AG09309 (cell line): ENCODE measurements around the gene ZFPL1.

Experiments
- DNase-seq: peaks from one replicate; pipeline ENCODE4 v3.0.0-alpha.2; 2010; ENCODE audit warnings: low read depth
- H3K4me3 ChIP-seq: 2 replicates; pipeline ENCODE4 v1.5.1; 2011; ENCODE audit warnings: mild to moderate bottlenecking, low read depth, low read length, moderate library complexity; ENCODE audit not compliant: control insufficient read depth
- CTCF ChIP-seq: IDR thresholded peaks from 2 replicates; pipeline ENCODE4 v1.5.1; 2011; ENCODE audit warnings: mild to moderate bottlenecking, low read depth, low read length, inconsistent platforms; ENCODE audit not compliant: insufficient read depth, control insufficient read depth; ENCODE audit errors: missing control alignments

ZFPL1 gene

DNA sequence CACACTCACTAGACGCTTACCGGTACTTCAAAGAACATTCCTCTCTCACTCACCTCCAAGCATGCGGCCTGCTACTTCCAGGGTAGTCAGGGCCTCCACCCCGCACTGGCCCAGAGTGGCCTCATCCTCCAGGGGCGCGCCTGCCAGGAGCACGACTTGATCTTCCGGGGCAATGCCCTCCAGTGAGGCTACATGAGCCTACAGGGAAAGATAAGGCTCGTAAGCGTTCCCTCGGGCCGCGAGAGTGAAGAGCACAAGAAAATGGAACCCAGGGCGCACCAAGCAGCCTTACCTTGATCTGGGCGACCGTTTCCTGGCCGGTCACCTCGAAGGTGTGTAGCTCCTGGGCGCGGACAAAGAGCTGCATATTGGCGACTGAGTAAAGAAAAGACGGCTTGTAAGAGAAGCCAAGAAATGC lies 37.4 kb downstream of the ZFPL1 start:
- TF ChIP-seq CTCF, result no peak
- H3K4me3 ChIP-seq, result peak overlapping the region; percentile 99
- DNase-seq, result no peak

DNA sequence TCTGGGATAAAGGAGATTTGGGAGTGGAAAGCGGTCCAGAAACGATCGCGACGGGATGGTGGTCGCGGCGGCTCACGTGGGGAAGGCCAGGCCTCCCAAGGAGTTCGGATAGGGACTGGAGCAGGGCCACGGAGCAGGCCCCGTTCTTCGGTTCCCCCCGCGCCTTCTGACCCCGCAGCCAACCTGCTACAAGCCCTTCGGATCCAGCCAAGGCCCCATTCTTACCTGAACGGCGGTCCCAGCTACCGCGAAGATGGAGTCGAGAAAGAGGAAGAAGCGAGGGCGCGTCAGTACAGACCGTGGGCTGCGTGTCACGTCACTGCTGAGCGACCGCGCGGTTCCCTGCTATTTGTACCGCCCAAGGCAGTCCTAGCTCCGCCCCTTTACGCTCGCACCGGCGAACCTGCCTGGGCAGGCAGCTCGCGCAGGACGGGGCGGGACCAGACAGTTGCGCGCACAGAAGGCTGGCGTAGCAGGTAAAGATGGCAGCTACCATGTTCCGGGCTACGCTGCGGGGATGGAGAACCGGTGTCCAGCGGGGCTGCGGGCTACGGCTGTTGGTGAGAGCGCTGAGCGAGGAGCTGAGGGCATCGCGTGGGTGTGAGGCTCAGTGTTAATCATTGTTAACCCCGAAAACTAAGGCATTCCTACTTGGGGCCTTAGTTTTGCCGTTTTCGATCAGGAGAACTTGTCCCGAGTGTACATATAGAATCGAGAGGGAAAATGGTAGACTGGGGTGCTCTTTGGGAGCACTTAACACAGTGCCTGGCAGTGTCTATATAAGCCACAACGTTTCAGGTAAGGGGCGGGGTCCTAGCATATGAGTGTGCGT lies 38.1 kb downstream of the ZFPL1 start, which contains the start of the genes FAU and MRPL49:
Gene FAU, minus strand, starts transcription at position 270 of the 832 bp plus-strand sequence. CDS start 321 bp downstream, outside the sequence.
Gene MRPL49, plus strand, starts transcription at position 457 of the 832 bp plus-strand sequence. Its CDS starts 26 bp downstream, at position 483.
- H3K4me3 ChIP-seq, result peak within 1 kb of the TSS; percentile 99
- peak; percentile 82 for DNase-seq
- TF ChIP-seq CTCF, result no peak

DNA sequence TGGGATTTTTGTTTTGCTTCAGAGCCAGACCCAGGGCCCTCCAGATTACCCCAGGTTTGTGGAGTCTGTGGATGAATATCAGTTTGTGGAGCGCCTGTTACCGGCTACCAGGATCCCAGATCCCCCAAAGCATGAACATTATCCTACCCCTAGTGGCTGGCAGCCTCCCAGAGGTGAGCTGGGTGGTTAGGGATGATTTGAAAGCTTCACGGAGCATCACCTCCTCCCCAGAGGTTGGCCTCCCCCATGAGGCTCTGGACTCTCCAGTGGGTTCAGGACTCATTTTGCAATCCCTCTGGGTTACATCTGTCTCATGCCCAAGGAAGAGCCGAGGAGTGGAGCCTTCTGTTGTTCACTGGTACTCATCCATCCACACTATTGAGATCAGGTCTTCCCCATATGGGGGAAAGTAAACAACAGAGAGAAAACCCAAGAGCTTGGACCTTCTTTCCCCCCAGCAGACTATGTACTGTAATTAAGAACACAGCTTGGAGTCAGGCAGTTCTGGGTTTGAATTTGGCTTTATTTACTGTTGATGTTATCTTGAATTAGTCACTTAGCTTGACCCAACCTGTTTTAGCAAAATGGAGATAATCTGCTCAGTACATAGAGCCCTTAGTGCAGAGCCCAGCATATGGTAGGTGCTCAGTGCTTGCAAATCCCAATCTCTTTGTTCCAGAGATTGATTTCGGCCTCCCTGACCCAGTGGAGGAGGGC lies 40.6 kb downstream of the ZFPL1 start:
- no peak overlapping the region for H3K4me3 ChIP-seq
- DNase-seq, result no peak
- TF ChIP-seq CTCF, result no peak

DNA sequence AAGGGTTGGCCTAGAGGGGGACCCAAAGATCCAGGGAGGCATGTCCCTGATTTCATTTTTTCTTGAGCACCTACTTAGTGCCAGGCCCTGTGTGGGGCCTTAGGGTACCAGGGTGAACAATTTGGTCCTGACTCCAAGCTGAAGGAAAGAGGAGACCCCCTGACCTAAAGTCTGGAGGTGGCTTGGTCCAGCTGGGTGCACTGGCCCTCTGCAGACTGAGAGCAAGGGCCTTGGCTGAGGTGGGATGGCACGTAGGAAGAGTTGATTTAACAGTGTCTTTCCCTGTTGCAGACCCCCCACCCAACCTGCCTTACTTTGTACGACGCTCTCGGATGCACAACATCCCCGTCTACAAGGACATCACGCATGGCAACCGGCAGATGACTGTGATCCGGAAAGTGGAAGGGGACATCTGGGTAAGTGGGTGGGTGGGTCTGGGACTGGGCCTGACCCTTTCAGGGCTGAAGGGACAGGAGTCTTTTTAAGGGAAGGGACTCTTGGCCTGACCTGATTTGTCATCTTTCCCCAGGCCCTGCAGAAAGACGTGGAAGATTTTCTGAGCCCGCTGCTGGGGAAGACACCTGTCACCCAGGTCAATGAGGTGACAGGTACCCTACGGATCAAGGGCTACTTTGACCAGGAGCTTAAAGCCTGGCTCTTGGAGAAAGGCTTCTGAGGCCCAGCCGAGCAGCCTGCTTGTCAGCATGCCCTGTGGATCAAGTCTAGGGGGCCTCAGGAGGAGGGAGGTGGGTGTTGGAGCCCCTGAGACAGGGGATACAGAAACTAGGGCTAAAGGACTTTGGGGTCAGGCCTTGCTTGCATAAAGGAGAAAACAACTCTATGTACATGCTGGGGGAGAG lies 41.4 kb downstream of the ZFPL1 start:
- DNase-seq, result no peak
- H3K4me3 ChIP-seq, result no peak overlapping the region
- no peak for TF ChIP-seq CTCF

GRCh38 chr11:65126624-65127274 lies 42.7 kb downstream of the ZFPL1 start:
- no peak for TF ChIP-seq CTCF
- no peak overlapping the region for H3K4me3 ChIP-seq
- no peak for DNase-seq
